Measurements from ENCODE around the gene ANTXRL.
"Not testable (repeated sequence)": the region's sequence is repeated elsewhere in the genome, so short reads cannot be mapped to it uniquely, and the experiment has no call there.

The ANTXRL gene

GRCh38 chr10:46378108-46378507 is 91.3 kb downstream of the ANTXRL start:
- H3K36me3 ChIP-seq (ENCODE audit: control insufficient read depth, insufficient read depth, low read length); H3K4me1 ChIP-seq (ENCODE audit: control insufficient read depth, insufficient read depth, low read length); H3K9me3 ChIP-seq (ENCODE audit: control insufficient read depth, low read length); H3K4me3 ChIP-seq (ENCODE audit: low read length); H3K9ac ChIP-seq (ENCODE audit: low read length); H3K27me3 ChIP-seq (ENCODE audit: control insufficient read depth, insufficient read depth, low read length): not testable (repeated sequence)

GRCh38 chr10:46379233-46379848 is 92.5 kb downstream of the ANTXRL start:
- H3K4me3 ChIP-seq (ENCODE audit: low read length); H3K4me1 ChIP-seq (ENCODE audit: control insufficient read depth, insufficient read depth, low read length); H3K36me3 ChIP-seq (ENCODE audit: control insufficient read depth, insufficient read depth, low read length); H3K9ac ChIP-seq (ENCODE audit: low read length); H3K27me3 ChIP-seq (ENCODE audit: control insufficient read depth, insufficient read depth, low read length); H3K9me3 ChIP-seq (ENCODE audit: control insufficient read depth, low read length): not testable (repeated sequence)
